HG02852 (cell line): Measurements from ENCODE around the gene UBE2M.

Experiments
- ATAC-seq: cut with Tn5 transposase; IDR thresholded peaks from one replicate; pipeline ENCODE4 v1.9.1; 2021; ENCODE audit warnings: mild to moderate bottlenecking, moderate library complexity; ENCODE audit not compliant: unreplicated experiment

Gene UBE2M

DNA sequence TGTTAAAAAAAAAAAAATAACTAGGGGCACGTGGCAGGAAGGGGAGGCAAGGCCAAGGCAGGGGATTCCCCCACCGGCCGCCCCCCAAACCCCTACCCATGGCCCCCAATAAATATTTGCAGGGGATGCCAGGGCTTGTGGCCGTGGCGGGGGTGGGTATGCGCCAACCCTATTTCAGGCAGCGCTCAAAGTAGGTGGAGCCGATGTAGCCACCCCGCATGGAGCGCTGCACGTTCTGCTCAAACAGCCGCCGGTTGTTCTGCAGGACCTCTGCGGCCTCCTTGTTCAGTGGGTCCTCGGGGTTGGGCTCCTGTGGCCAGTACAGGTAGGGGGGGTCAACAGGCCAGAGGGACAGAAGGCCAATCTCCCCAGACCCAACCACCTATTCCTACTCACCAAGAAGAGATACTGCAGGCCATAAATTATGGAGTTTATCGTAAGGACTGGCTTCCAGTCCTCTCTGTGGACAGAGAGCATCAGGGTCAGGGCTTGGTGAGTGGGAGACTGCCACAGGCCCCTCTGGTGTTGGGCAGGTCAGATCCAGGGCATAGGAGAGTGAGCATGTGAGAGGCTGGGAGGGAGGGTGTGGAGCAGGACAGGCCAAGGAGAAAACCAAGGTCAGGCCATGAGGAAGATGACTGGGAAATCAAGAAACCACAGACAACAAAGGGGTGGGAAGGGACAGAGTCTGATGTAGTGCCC is 2.3 kb downstream of the UBE2M start:
- no peak for ATAC-seq

- ATAC-seq = no peak
Observed at GRCh38 chr19:58555369-58555885, 3.0 kb downstream of the UBE2M start.

DNA sequence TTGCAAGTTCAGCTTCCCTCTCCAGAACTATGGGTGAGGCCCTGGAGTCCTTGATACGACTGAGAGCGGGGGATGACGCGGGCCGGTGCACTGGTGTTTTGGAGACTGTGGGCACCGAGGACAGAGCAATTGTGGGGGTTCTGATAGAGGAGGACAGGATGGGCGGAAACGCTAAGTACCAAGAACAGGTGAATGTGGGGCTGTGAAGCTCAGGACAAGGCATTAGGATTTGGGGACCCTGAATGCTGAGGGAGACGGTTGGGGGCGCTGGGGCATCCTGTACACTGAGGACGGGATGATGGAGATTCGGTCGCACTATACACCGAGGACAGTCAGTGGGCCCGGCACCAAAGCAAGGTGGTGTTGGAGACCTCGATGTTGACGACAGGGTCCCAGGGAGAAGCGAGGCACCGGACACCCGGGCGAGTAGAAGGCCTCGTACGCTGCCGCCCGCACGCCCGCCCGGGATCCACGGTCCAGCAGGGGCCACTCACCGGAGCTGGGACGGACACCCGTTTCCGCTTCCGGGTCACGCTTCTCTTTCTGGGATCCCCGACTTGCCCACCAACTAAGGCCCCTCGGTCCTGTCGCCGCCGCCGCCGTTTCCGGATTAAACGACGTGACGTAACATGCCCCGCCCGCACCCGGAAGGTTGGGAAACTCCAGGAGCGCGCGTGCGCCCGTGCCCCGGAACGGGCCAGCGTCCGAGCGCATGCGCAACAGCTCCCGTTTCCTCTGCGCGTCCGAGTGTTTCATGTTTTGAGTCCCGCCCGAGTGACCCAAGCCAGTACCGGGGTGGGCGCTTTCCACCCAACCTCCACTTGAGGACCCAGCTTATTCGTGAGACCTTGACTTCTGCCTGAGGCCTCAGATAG is 3.7 kb downstream of the UBE2M start, which contains the start of gene CHMP2A:
CHMP2A (minus strand) TSS at position 612 of the 875 bp plus-strand sequence. CDS start 893 bp downstream, outside the sequence.
- peak; percentile 35 for ATAC-seq

- ATAC-seq = no peak
Observed at GRCh38 chr19:58553799-58554493, 4.5 kb downstream of the UBE2M start.

DNA sequence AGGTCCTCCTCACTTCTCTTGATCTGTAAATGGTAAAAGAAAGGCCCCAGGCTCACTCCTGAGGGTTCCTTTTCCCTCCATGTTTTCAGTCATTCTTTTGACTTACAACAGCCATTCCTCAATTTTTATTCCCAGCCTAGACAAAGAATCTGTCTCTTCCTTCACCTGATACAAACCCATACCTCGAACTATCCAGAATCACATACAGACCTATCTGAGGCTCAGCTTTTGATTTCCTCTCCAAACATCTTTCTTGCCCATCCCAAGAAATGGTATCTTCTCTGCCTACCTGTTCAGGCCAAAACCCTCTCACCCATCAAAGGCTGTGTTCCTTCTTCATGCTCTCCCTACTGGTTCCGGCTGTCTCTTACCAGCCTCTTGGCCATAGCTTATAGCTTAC is 5.8 kb downstream of the UBE2M start:
- ATAC-seq = no peak

- ATAC-seq = no peak
Observed at GRCh38 chr19:58551577-58552471, 6.6 kb downstream of the UBE2M start.

GRCh38 chr19:58551123-58551497 is 7.3 kb downstream of the UBE2M start:
- ATAC-seq = no peak

DNA sequence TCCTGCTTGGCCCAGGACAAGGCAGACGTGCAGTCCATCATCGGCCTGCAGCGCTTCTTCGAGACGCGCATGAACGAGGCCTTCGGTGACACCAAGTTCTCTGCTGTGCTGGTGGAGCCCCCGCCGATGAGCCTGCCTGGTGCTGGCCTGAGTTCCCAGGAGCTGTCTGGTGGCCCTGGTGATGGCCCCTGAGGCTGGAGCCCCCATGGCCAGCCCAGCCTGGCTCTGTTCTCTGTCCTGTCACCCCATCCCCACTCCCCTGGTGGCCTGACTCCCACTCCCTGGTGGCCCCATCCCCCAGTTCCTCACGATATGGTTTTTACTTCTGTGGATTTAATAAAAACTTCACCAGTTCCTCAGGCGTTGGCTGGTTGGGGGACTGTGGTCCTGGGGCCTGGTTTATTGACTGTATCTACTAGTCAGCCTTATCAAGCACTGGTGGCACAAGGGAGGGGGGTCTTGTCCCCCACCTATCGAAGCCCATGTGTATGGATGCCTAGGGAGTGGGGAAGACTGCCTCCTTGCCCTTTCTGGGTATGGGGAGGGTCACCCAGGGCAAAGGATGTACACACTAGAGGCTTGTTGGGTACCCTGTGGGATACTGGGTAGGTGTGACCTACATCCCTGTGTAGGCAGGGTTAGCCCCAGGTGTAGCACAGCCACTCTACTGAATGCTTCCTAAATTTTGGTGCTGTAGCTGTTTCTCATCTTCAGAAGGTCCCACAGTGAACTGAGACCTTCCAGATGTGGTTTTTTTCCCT is 7.9 kb downstream of the UBE2M start:
- ATAC-seq = no peak

DNA sequence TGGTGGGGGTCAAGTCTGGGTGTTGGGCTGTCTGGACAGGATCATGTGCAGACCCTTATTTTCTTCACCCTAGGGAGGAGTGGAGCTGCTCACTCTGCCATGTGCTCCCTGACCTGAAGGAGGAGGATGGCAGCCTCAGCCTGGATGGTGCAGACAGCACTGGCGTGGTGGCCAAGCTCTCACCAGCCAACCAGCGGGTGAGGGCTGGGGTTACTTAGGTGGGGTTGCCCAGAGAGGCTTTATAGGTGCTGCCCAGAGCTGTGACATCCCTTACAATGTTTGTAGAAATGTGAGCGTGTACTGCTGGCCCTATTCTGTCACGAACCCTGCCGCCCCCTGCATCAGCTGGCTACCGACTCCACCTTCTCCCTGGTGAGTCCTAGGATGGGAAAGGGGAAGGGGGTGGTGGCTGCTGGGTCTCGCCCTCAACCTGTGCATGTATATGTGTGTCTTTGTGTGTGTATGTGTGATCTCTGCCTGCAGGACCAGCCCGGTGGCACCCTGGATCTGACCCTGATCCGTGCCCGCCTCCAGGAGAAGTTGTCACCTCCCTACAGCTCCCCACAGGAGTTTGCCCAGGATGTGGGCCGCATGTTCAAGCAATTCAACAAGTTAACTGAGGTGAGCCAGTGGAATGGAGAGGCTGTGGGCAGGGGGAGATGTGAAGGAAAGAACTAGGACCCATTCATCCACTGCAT is 8.6 kb downstream of the UBE2M start:
- ATAC-seq = no peak

DNA sequence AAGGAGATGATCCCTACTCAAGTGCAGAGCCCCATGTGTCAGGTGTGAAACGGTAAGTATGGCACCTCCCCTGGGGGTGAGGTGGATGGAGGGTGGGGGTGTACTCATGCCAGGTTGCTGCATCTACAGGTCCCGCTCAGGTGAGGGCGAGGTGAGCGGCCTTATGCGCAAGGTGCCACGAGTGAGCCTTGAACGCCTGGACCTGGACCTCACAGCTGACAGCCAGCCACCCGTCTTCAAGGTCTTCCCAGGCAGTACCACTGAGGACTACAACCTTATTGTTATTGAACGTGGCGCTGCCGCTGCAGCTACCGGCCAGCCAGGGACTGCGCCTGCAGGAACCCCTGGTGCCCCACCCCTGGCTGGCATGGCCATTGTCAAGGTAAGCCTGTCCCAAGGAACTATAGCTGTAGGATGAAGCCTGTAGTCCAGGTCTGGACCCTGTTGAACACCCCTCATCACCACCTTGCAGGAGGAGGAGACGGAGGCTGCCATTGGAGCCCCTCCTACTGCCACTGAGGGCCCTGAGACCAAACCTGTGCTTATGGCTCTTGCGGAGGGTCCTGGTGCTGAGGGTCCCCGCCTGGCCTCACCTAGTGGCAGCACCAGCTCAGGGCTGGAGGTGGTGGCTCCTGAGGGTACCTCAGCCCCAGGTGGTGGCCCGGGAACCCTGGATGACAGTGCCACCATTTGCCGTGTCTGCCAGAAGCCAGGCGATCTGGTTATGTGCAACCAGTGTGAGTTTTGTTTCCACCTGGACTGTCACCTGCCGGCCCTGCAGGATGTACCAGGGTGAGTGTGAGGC is 9.3 kb downstream of the UBE2M start:
- ATAC-seq = no peak

DNA sequence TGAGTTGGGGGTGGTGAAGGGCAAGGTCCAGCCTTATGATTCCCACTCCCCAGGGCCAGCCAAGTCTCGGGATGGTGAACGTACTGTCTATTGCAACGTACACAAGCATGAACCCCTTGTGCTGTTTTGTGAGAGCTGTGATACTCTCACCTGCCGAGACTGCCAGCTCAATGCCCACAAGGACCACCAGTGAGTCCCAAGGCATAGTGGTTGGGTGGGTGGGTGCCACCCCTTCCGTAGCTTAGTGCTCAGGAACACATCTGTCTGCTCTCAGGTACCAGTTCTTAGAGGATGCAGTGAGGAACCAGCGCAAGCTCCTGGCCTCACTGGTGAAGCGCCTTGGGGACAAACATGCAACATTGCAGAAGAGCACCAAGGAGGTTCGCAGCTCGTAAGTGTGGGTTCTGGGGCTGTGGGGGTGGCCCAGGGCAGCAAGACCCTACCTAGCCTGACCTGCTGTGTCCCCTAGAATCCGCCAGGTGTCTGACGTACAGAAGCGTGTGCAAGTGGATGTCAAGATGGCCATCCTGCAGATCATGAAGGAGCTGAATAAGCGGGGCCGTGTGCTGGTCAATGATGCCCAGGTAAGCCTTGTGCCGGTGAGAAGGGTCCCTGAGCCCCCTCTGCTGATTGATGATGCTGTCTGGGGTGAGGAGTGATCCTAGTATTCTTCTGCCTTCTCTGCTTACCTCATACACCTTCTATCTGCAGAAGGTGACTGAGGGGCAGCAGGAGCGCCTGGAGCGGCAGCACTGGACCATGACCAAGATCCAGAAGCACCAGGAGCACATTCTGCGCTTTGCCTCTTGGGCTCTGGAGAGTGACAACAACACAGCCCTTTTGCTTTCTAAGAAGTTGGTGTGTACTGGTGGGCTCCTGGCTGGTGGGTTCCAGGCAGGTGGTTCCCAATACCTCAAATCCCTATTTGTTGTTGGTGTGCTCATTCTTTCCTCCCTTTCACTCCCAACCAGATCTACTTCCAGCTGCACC is 10.8 kb downstream of the UBE2M start:
- no peak for ATAC-seq

DNA sequence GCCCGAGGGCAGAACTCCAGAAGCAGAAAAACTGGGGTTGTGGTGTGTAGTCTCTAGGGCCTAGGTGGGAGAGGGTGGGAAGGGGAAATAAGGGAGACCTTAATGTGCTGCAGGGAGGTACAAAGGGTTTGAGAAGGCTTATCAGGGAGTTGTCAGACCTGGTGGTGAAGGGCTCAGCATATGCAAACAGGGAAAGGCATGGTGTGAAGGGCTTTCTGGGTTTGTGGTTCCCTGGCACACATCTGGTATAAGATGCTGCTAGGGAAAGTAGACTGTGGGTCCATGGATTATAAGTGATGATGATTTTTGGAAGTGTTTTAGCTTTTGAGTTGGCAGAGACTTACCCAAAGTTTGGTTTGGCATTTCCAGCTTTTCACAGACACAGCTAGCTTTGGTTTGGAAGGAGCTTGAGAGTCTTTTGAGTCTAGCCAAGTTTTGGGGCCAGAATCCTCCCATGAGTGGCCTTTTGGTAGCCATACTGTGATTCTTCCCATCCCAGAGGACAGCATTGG is 12.3 kb downstream of the UBE2M start:
- ATAC-seq = no peak

- ATAC-seq = no peak
Observed at GRCh38 chr19:58545286-58546018, 13.0 kb downstream of the UBE2M start.

GRCh38 chr19:58544591-58545285 is 13.7 kb downstream of the UBE2M start:
- peak; percentile 57 for ATAC-seq

DNA sequence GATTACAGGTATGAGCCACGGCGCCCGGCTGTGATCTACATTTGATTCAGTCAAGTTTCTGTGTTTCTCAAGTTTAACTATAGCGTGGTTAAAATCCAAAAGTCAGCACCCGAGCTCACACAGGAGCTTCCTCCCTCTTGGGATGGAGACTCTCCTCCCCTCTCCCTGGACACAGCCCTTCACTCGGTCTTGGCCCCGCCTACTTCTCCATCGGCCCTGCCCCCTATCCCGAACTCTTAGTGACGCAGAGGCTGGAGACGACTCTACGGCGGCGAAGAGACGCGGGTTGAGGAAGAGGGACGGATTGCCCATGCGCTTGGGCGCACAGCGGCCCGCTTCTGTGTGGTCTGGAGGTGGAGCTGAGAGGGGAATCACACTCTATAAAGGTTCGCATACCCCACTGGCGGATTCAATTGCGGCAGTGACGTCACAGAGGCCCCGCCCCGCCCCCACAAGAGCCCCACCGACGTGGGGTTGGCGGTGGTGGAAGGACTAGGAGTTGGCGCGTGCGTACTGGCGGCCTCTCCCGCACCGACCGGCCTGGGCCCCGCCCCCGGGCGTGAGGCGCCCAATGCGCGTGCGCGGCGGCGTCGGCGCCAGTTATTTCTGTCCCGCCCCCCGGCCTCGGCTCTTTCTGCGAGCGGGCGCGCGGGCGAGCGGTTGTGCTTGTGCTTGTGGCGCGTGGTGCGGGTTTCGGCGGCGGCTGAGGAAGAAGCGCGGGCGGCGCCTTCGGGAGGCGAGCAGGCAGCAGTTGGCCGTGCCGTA is 14.4 kb downstream of the UBE2M start, which contains the start of gene TRIM28:
TRIM28 (plus strand) TSS at position 239 of the 765 bp plus-strand sequence. CDS start 694 bp downstream, outside the sequence.
- ATAC-seq = peak; percentile 70
